Ectodermal cell (in vitro differentiated cells): ENCODE results near the gene MPPED1.

Source experiments
- H3K27ac ChIP-seq: 2 replicates; pipeline ENCODE4 v1.7.0; 2013; ENCODE audit warnings: mild to moderate bottlenecking, low read depth, low read length; ENCODE audit not compliant: insufficient read depth, poor library complexity, severe bottlenecking
- H3K27me3 ChIP-seq: 2 replicates; pipeline ENCODE4 v1.7.0; 2013; ENCODE audit warnings: mild to moderate bottlenecking, low read length; ENCODE audit not compliant: insufficient read depth, control insufficient read depth, poor library complexity, severe bottlenecking
- H3K36me3 ChIP-seq: one replicate; pipeline ENCODE4 v1.7.0; 2013; ENCODE audit warnings: low read length; ENCODE audit not compliant: control insufficient read depth, insufficient read depth
- H3K4me1 ChIP-seq: one replicate; pipeline ENCODE4 v1.7.0; 2013; ENCODE audit warnings: low read length; ENCODE audit not compliant: control insufficient read depth, insufficient read depth
- H3K4me3 ChIP-seq: 2 replicates; pipeline ENCODE4 v1.7.0; 2013; ENCODE audit warnings: low read depth, low read length, control low read depth; ENCODE audit not compliant: insufficient read depth
- H3K9me3 ChIP-seq: 2 replicates; pipeline ENCODE4 v1.7.0; 2013; ENCODE audit warnings: mild to moderate bottlenecking, low read length, moderate library complexity; ENCODE audit not compliant: control insufficient read depth
- WGBS, 2 experiments: methylation state at CpG; one replicate each; pipeline ENCODE4 v1.1.7; 2013; ENCODE audit warnings: missing lambda C conversion rate in 2 of 2; 5-methylcytosine and 5-hydroxymethylcytosine counted together

The MPPED1 gene

GRCh38 chr22:43505423-43505822 is 93.6 kb downstream of the MPPED1 start:
- WGBS, 2 experiments: 93 to 95% methylated on average over 14 of the region's 14 CpGs

DNA sequence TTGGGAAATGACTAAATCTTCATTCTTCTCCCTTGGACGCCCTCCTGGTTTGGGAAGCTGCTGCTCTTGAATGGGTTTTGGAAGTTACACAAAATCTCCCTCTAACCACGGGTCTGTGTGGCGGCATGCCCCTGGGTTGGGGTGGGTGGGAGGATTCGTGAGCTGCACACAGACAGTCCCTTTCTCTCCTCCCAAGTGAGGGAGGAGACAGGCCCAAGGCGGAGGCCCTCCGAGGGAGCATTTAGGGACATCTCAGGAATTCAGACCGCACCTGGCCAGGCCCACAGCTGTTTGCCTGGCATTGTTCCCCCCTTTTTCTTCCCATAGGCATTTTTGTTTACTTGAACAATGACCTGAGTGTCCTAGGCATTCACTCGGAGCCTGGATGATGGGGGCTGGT is 94.1 kb downstream of the MPPED1 start:
- Histone ChIP-seq H3K27me3 (no peaks in the 10 kb centered on the region), H3K4me3 (no peak overlapping the region), H3K4me1 (no peaks in the 10 kb centered on the region), H3K9me3 (no peaks in the 10 kb centered on the region), H3K27ac (no peak overlapping the region), H3K36me3 (no peaks in the 10 kb centered on the region)
- WGBS, 2 experiments: 58 to 67% methylated on average over 5 to 8 of the region's 8 CpGs

More at GRCh38 chr22:43505423-43505822, 93.6 kb downstream of the MPPED1 start:
- Histone ChIP-seq H3K36me3 (no peaks in the 10 kb centered on the region), H3K4me3 (no peak overlapping the region), H3K9me3 (no peaks in the 10 kb centered on the region), H3K27ac (no peak overlapping the region), H3K4me1 (no peaks in the 10 kb centered on the region), H3K27me3 (no peaks in the 10 kb centered on the region)

DNA sequence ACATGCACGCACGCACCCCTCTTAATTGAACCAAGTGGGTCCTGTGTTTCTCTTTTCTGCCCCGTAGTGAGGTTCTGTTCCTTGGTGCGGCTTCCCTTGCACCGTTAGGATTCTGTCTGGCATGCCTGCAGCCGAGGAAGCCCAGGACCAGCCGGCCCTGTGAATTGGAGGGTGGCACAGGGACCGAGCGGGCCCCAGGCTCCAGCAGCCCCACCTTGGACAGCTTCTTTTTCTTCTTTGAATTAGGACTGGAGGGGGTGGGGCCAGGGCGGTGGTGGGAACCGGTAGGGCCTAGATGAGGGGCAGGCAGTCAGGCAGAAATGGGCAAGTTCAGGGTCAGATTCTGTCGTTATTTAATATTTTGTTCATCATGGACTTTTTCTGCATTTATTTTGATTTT is 94.7 kb downstream of the MPPED1 start:
- H3K27ac ChIP-seq: no peak overlapping the region
- 88 to 89% methylated on average over 12 of the region's 12 CpGs for WGBS, 2 experiments
- H3K9me3 ChIP-seq: no peaks in the 10 kb centered on the region
- H3K4me3 ChIP-seq: no peak overlapping the region
- H3K27me3 ChIP-seq: no peaks in the 10 kb centered on the region
- no peaks in the 10 kb centered on the region for H3K4me1 ChIP-seq
- H3K36me3 ChIP-seq: no peaks in the 10 kb centered on the region

DNA sequence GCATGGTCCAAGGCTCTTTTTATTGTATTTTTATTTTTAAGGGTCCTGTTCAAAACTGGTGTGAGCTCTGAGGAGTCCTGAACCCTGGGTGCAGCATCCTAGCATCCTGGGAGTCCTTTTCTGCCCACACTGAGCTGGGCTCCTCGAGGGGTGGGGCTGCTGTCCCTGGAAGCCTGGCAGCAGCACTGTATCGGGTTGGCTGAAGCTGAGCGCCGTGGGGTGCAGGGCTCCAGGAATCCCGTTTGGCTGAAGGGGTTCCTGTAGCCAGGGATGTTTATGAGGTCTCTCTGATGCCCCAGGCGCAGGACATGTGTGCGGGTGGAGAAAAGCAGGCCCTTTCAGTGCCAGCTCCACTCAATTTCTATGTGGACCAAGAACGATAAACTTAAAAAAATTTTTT is 95.4 kb downstream of the MPPED1 start:
- 89 to 91% methylated on average over 8 of the region's 8 CpGs for WGBS, 2 experiments

DNA sequence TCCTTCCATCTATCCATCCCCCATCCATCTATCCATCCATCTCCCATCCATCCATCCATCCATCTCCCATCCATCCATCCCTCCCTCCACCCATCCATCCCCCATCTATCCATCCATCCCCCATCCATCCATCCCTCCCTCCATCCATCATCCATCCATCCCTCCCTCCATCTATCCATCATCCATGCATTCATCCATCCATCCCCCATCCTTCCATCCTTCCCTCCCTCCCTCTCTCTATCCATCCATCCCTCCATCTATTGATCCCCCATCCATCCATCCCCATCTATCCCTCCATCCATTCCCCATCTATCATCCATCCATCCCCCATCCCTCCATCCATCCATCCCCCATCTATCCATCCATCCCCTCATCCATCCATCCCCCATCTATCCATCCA is 96.7 kb downstream of the MPPED1 start:
- no peak overlapping the region for H3K27ac ChIP-seq
- no peaks in the 10 kb centered on the region for H3K36me3 ChIP-seq
- H3K27me3 ChIP-seq: no peaks in the 10 kb centered on the region
- H3K9me3 ChIP-seq: no peaks in the 10 kb centered on the region
- H3K4me1 ChIP-seq: no peaks in the 10 kb centered on the region
- H3K4me3 ChIP-seq: no peak overlapping the region

More for the DNA sequence above, 95.4 kb downstream of the MPPED1 start:
- H3K36me3 ChIP-seq: no peaks in the 10 kb centered on the region
- H3K27me3 ChIP-seq: no peaks in the 10 kb centered on the region
- no peaks in the 10 kb centered on the region for H3K4me1 ChIP-seq
- H3K4me3 ChIP-seq: no peak overlapping the region
- H3K27ac ChIP-seq: no peak overlapping the region
- no peaks in the 10 kb centered on the region for H3K9me3 ChIP-seq

DNA sequence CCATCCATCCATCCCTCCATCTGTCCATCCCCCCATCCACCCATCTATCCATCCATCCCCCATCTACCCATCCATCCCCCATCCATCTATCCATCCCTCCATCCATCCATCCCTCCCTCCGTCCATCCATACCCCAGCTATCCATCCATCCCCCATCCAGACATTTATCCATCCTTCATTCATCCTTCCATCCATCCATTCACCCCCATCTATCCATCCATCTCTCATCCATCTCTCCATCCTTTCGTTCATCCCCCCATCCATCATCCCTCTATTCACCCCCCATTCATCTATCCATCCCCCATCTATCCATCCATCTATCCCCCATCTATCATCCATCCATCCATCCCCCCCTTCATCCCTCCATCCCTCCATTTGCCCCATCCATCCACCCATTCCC is 97.5 kb downstream of the MPPED1 start:
- 79 to 88% methylated on average over 2 of the region's 2 CpGs for WGBS, 2 experiments
- Histone ChIP-seq H3K9me3 (no peaks in the 10 kb centered on the region), H3K4me1 (no peaks in the 10 kb centered on the region), H3K27me3 (no peaks in the 10 kb centered on the region), H3K36me3 (no peaks in the 10 kb centered on the region), H3K4me3 (no peak overlapping the region), H3K27ac (no peak overlapping the region)

GRCh38 chr22:43510281-43511070 is 98.7 kb downstream of the MPPED1 start:
- Histone ChIP-seq H3K27me3 (no peaks in the 10 kb centered on the region), H3K27ac (no peak overlapping the region), H3K36me3 (no peaks in the 10 kb centered on the region), H3K9me3 (no peaks in the 10 kb centered on the region), H3K4me3 (no peak overlapping the region), H3K4me1 (no peaks in the 10 kb centered on the region)
- WGBS, 2 experiments: 84 to 86% methylated on average over 9 of the region's 9 CpGs

GRCh38 chr22:43511276-43511910 is 99.6 kb downstream of the MPPED1 start:
- Histone ChIP-seq H3K9me3 (no peaks in the 10 kb centered on the region), H3K27ac (no peak overlapping the region), H3K36me3 (no peaks in the 10 kb centered on the region), H3K4me3 (no peak overlapping the region), H3K27me3 (no peaks in the 10 kb centered on the region), H3K4me1 (no peaks in the 10 kb centered on the region)
- WGBS, 2 experiments: 88 to 96% methylated on average over 16 of the region's 16 CpGs

GRCh38 chr22:43512279-43512678 is 100.5 kb downstream of the MPPED1 start:
- no peaks in the 10 kb centered on the region for H3K9me3 ChIP-seq
- H3K36me3 ChIP-seq: no peaks in the 10 kb centered on the region
- 87% methylated on average over 8 of the region's 8 CpGs for WGBS, 2 experiments
- no peak overlapping the region for H3K4me3 ChIP-seq
- H3K27ac ChIP-seq: no peak overlapping the region
- H3K27me3 ChIP-seq: no peaks in the 10 kb centered on the region
- H3K4me1 ChIP-seq: no peaks in the 10 kb centered on the region

- no peaks in the 10 kb centered on the region for H3K27me3 ChIP-seq
- WGBS, 2 experiments: 89 to 90% methylated on average over 31 of the region's 31 CpGs
- H3K9me3 ChIP-seq: no peaks in the 10 kb centered on the region
- H3K27ac ChIP-seq: no peak overlapping the region
- no peaks in the 10 kb centered on the region for H3K4me1 ChIP-seq
- H3K4me3 ChIP-seq: no peak overlapping the region
- no peaks in the 10 kb centered on the region for H3K36me3 ChIP-seq
These were observed 102.8 kb downstream of the MPPED1 start for GRCh38 chr22:43514476-43515157.
